ENCODE data around the gene MPC1. TPM values are rescaled to one million over a fixed set of nuclear protein-coding genes. Genes with fewer than 3 reads are reported as not detected.

Gene MPC1
- total RNA-seq, 1 donor from 2014 or later: 17.0 TPM

DNA sequence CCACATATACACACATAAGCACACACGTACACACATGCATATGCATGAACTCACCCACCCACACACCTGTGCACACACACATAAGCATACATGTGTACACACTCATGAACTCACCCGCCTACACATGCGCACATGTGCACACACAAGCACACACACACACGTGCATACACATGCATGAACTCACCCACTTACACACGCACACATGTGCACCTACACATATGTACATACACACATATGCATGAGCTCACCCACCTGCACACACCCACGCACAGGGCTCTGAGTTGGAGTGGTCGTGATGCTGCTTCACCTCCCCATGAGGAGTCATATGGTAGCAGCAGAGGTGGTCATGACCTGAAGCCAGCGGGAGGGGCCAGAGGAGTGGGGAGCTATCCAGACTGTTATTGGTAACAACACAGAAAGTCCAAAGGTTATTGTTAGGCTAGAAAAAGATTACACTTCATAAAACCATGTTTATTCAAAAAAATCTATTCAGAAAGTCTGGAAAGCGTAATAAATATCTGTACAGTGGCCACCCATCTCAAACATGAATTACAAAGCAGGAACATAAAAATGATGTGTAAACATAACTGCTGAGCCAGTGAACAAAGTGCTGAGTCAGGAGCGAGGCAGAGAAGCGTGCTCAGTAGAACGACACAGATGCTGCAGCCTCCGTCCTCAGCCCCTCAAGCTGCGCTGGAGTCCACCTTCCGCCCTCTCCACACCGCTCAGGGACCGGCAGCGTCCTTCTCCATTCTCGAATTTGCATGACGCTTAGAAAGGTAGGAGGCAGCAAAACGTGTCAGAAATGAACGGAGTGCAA is 26.4 kb upstream of the MPC1 start:
- Mint-ChIP-seq H3K36me3 (ENCODE audit: unreplicated experiment) (no peaks in the 10 kb centered on the region), H3K9me3 (ENCODE audit: unreplicated experiment) (peaks cover 4% of the 10 kb centered on the region), H3K4me1 (ENCODE audit: low read depth, unreplicated experiment) (peaks cover 38% of the 10 kb centered on the region), H3K27me3 (ENCODE audit: unreplicated experiment) (peaks cover 11% of the 10 kb centered on the region), H3K27ac (ENCODE audit: unreplicated experiment) (peak overlapping the region; percentile 19), H3K4me3 (ENCODE audit: unreplicated experiment) (no peak overlapping the region)
- DNase-seq: no peak
- TF ChIP-seq, protein P1, sequence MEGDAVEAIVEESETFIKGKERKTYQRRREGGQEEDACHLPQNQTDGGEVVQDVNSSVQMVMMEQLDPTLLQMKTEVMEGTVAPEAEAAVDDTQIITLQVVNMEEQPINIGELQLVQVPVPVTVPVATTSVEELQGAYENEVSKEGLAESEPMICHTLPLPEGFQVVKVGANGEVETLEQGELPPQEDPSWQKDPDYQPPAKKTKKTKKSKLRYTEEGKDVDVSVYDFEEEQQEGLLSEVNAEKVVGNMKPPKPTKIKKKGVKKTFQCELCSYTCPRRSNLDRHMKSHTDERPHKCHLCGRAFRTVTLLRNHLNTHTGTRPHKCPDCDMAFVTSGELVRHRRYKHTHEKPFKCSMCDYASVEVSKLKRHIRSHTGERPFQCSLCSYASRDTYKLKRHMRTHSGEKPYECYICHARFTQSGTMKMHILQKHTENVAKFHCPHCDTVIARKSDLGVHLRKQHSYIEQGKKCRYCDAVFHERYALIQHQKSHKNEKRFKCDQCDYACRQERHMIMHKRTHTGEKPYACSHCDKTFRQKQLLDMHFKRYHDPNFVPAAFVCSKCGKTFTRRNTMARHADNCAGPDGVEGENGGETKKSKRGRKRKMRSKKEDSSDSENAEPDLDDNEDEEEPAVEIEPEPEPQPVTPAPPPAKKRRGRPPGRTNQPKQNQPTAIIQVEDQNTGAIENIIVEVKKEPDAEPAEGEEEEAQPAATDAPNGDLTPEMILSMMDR (IDR thresholded peaks at IDR 0.05; ENCODE audit: partially characterized antibody, unreplicated experiment): no peak

DNA sequence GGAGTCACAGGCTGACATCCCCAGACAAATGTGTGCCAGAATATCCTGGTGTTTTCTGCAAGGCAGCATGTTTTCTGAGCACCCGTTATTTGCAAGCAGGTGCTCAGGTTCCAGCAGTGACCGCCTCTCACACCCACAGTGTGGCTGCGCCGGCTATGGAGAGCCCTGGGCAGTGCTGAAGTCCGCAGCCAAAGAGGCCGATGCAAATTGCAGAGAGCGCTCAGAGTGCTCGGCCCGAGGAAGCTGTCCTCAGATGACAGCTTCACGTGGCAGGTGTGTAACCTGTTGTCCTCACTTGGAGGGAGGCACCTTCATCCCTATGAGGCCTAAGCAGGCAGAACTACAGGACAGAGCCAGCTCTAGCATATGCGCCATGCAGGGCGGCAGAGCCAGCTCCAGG is 23.5 kb upstream of the MPC1 start:
- DNase-seq: no peak
- H3K9me3 Mint-ChIP-seq (ENCODE audit: unreplicated experiment): peaks cover 3% of the 10 kb centered on the region

DNA sequence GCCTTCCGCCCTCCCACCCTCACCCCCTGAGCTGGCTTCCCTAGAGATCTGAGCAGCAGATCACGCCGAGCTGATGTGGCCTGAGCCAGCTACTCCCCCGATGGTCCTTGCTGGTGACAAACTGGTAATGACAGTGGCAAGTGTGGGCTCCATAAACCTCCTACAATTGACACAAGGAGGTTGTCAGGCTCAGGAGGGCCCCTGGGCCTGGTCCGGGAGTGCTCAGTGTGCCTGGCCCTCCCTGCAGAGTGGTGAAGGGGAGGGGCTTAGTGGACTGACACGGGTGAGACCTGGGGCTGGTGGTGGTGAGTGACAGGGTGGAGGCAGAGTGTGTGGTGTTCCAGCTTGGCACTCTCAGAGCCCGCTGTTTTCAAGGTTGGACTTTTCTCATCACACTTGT is 22.6 kb upstream of the MPC1 start:
- Mint-ChIP-seq H3K36me3 (ENCODE audit: unreplicated experiment) (no peaks in the 10 kb centered on the region), H3K4me1 (ENCODE audit: low read depth, unreplicated experiment) (peaks cover 35% of the 10 kb centered on the region), H3K4me3 (ENCODE audit: unreplicated experiment) (no peak overlapping the region), H3K27ac (ENCODE audit: unreplicated experiment) (no peak overlapping the region), H3K27me3 (ENCODE audit: unreplicated experiment) (peaks cover 11% of the 10 kb centered on the region), H3K9me3 (ENCODE audit: unreplicated experiment) (peaks cover 5% of the 10 kb centered on the region)
- TF ChIP-seq, protein P1 (IDR thresholded peaks at IDR 0.05; ENCODE audit: partially characterized antibody, unreplicated experiment): no peak
- no peak for DNase-seq

More for the DNA sequence above, 23.5 kb upstream of the MPC1 start:
- H3K27ac Mint-ChIP-seq (ENCODE audit: unreplicated experiment): no peak overlapping the region
- H3K36me3 Mint-ChIP-seq (ENCODE audit: unreplicated experiment): no peaks in the 10 kb centered on the region
- H3K4me1 Mint-ChIP-seq (ENCODE audit: low read depth, unreplicated experiment): peaks cover 43% of the 10 kb centered on the region
- TF ChIP-seq, protein P1 (IDR thresholded peaks at IDR 0.05; ENCODE audit: partially characterized antibody, unreplicated experiment): no peak
- peaks cover 11% of the 10 kb centered on the region for H3K27me3 Mint-ChIP-seq (ENCODE audit: unreplicated experiment)
- no peak overlapping the region for H3K4me3 Mint-ChIP-seq (ENCODE audit: unreplicated experiment)

DNA sequence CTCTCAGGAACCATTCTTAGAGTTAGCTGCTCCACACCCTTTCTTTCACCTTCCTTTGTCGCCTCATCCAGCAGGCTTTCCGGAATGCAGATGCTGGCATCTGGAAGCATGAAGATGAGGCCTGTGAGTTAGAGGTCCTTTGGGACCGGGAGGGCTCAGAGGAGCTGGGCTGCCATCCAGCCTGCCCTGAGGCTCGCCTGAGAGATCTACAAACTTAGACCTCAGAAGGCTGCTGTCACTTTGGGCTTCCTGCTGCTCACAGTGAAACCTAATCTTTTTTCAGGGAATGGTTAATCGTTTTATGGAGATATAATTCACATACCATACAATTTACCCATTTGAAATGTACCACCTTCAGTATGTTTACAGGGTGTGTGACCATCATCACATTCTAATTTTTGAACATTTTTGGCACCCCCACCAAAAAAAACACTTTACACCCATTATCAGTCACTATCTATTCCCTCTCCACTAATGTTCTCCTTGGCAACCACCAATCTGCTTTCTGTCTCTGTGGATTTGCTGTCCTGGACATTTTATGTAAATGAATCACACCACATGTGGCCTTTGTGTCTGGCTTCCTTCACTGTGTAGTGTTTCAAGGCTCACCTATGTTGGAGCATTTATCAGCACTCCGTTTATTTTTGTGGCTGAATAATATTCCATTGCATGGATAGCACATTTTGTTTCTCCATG is 20.0 kb upstream of the MPC1 start:
- Mint-ChIP-seq H3K9me3 (ENCODE audit: unreplicated experiment) (peaks cover 4% of the 10 kb centered on the region), H3K27me3 (ENCODE audit: unreplicated experiment) (peaks cover 9% of the 10 kb centered on the region), H3K4me1 (ENCODE audit: low read depth, unreplicated experiment) (peaks cover 16% of the 10 kb centered on the region), H3K27ac (ENCODE audit: unreplicated experiment) (peak overlapping the region; percentile 75), H3K4me3 (ENCODE audit: unreplicated experiment) (no peak overlapping the region), H3K36me3 (ENCODE audit: unreplicated experiment) (no peaks in the 10 kb centered on the region)
- DNase-seq: peak; percentile 56
- TF ChIP-seq, protein P1 (IDR thresholded peaks at IDR 0.05; ENCODE audit: partially characterized antibody, unreplicated experiment): no peak
